Renal cortex interstitium (tissue), 15 donors: ENCODE measurements around the gene CHD2. TPM values are rescaled to one million over a fixed set of nuclear protein-coding genes. Genes with fewer than 3 reads are reported as not detected.
"Not testable (repeated sequence)": the region's sequence is repeated elsewhere in the genome, so short reads cannot be mapped to it uniquely, and the experiment has no call there.

Experiments
- DNase-seq, 11 donors: peaks; one replicate each; pipeline ENCODE4 v3.0.0-alpha.2; 2013; ENCODE audit warnings: low read depth in 9 of 11, low spot score in 4 of 11; ENCODE audit errors: extremely low read depth in 1 of 11
- long read RNA-seq, 16 experiments: transcript quantifications; one replicate each; lab custom pipeline, GENCODE V29; 2026
- polyA plus RNA-seq, 3 donors: library from polyadenylated mRNA; unstranded; fragments of 120-200 nt; gene quantifications; one replicate each; pipeline ENCODE4 v1.2.1, GENCODE V29; 2013; ENCODE audit not compliant: insufficient read length in 3 of 3

CHD2 gene
- 100 to 1,000 TPM; 112 to 146 (median 122) TPM for polyA plus RNA-seq
- long read RNA-seq, donor 1, partial matches to known transcripts, result 0 of 4 reads
- long read RNA-seq, donor 1, other reads (novel, unspliced or antisense), result 0 of 4 reads
- long read RNA-seq, donor 2, transcript CHD2-212 (2 exons, 1,740 nt), result major isoform, 6 of 6 reads
- long read RNA-seq, donor 2, partial matches to known transcripts, result 0 of 6 reads
- long read RNA-seq, donor 2, other reads (novel, unspliced or antisense), result 0 of 6 reads
- long read RNA-seq, donor 3, transcript CHD2-212 (2 exons, 1,740 nt), result major isoform, 5 of 20 reads
- long read RNA-seq, donor 3, partial matches to known transcripts, result 13 of 20 reads
- long read RNA-seq, donor 3, other reads (novel, unspliced or antisense), result 0 of 20 reads
- long read RNA-seq, donor 4, transcript CHD2-212 (2 exons, 1,740 nt), result major isoform, 6 of 29 reads
- long read RNA-seq, donor 4, partial matches to known transcripts, result 18 of 29 reads
- long read RNA-seq, donor 4, other reads (novel, unspliced or antisense), result 0 of 29 reads
- long read RNA-seq, donor 5, result 0 reads
- long read RNA-seq, donor 6, transcript CHD2-212 (2 exons, 1,740 nt), result major isoform, 7 of 34 reads
- long read RNA-seq, donor 6, partial matches to known transcripts, result 26 of 34 reads
- long read RNA-seq, donor 6, other reads (novel, unspliced or antisense), result 0 of 34 reads
- long read RNA-seq, donor 7, transcript CHD2-212 (2 exons, 1,740 nt), result major isoform, 13 of 29 reads
- long read RNA-seq, donor 7, partial matches to known transcripts, result 14 of 29 reads
- long read RNA-seq, donor 7, other reads (novel, unspliced or antisense), result 0 of 29 reads
- long read RNA-seq, donor 8, result 0 reads
- long read RNA-seq, donor 9, transcript CHD2-212 (2 exons, 1,740 nt), result major isoform, 7 of 63 reads
- long read RNA-seq, donor 9, partial matches to known transcripts, result 55 of 63 reads
- long read RNA-seq, donor 9, other reads (novel, unspliced or antisense), result 0 of 63 reads
- long read RNA-seq, donor 10, transcript CHD2-212 (2 exons, 1,740 nt), result major isoform, 12 of 29 reads
- long read RNA-seq, donor 10, partial matches to known transcripts, result 17 of 29 reads
- long read RNA-seq, donor 10, other reads (novel, unspliced or antisense), result 0 of 29 reads
- long read RNA-seq, donor 11, transcript CHD2-212 (2 exons, 1,740 nt), result major isoform, 5 of 12 reads
- long read RNA-seq, donor 11, partial matches to known transcripts, result 6 of 12 reads
- long read RNA-seq, donor 11, other reads (novel, unspliced or antisense), result 0 of 12 reads
- long read RNA-seq, donor 12, partial matches to known transcripts, result 0 of 5 reads
- long read RNA-seq, donor 12, other reads (novel, unspliced or antisense), result 0 of 5 reads
- long read RNA-seq, donor 13, result 0 reads
- long read RNA-seq, donor 14, transcript CHD2-212 (2 exons, 1,740 nt), result major isoform, 6 of 7 reads
- long read RNA-seq, donor 14, partial matches to known transcripts, result 0 of 7 reads
- long read RNA-seq, donor 14, other reads (novel, unspliced or antisense), result 0 of 7 reads
- long read RNA-seq, donor 15, partial matches to known transcripts, result 0 of 4 reads
- long read RNA-seq, donor 15, other reads (novel, unspliced or antisense), result 0 of 4 reads
- long read RNA-seq, donor 16, transcript CHD2-212 (2 exons, 1,740 nt), result major isoform, 12 of 174 reads
- long read RNA-seq, donor 16, partial matches to known transcripts, result 156 of 174 reads
- long read RNA-seq, donor 16, other reads (novel, unspliced or antisense), result 0 of 174 reads

DNA sequence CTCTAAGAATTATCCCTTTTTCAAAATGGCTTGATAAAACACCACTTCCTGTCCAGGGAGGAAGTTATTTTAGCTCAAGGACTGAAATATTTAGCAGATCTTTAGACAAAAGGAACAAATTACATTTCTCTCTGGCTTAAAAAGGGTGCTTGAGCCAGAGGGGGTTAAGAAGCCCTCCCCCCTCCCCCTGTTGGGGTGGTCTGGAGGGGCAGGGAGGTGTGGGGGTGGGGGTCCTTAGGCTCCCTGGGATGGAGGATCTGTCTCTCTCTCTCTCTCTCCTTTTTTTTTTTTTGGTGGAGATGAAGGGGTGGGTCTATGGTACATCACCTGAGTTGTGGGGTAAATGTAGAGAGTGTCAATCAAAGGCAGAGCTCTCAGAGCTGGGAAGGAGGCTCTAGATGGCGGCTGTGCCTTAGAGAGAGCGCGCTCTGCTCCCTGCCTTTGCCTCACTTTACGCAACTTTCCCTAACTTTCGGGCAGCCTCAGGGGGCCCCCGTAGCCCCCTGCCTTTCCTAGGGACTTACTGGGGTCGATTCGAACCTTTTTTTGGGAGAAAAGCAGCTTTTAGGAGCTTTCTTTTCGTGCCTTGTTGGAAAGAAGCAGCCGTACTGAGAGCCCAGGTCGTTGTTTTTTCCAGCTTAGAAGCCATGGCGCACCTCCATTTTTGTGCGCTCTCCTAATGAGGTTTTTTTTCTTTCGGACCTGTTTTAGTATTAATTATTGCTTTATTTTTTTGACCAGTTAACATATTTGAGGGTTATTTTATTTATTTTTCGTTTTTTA is at the start of gene CHD2:
CHD2 (plus strand) TSS at position 377 of the 783 bp plus-strand sequence. CDS start 914 bp downstream, outside the sequence.
- peak in 7 of 11 donors; percentile 68 to 87 (median 79) for DNase-seq

DNA sequence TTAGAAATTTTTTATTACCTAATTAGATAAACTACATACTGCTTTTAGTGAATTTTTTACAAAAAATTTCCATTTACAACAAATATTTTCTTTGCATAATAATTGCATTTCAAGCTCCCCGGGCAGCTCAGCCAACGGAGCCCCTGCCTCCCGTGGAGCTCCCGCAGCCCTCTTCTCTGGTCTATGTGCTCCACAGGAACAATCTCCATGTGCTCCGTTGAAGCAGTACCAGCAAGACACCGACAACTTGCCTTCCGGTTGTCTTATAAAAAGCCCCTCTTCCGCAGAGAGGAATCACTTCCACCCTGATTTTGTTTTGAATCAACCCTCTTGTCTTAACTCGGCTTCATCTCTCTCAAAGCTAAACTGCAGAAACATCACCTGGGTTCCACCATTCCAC is 46.9 kb upstream of the CHD2 start:
- no peak for DNase-seq

DNA sequence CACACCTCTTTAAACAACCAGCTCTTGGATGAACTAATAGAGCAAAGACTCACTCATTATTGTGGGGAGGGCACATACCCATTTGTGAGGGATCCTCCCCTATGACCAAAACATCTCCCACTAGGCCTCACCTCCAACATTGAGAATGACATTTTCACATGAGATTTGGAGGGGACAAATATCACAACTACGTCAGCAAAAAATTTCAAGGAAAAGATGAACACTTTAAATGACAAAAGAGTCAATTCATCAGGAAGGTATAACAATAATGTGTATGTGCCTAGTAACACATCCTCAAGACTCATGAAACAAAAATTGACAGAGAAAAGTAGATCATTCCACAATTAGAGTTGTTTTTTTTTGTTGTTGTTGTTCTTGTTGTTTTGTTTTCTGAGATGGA is 38.4 kb upstream of the CHD2 start:
- DNase-seq, result no peak

GRCh38 chr15:92864127-92864814 is 35.9 kb upstream of the CHD2 start:
- no peak for DNase-seq

DNA sequence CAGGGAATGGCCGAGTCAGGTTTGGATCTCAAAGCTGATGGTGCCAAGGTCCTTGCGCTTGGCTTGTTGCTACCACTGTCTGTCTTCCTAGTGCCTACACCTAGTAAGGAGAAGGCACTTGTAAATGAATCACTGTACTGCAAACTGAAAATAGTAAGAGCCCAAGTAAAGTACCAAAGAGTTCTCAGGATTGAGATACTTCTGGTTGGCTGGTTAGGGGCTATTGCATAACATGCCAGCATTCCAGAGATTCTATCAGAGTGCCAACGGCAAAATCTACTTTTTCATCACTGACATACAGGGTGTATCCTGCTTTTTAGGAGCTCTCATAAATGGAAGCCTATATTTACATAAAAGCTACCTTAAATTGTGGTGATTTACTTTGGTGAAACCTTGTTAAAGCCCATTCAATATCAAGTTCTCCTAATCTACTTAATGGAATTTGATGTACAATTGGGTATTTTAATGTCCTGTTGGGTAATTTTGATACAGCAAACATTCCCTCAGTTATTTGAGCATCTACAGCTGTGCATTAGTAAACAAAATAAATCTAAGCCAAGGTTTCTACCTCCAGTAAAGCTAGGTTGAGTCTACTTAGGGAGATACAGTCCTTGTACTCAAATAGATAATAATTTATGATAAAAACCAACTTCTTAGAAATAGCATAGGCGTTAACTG is 30.7 kb upstream of the CHD2 start:
- DNase-seq, result no peak

GRCh38 chr15:92870010-92870591 is 30.0 kb upstream of the CHD2 start:
- no peak for DNase-seq

DNA sequence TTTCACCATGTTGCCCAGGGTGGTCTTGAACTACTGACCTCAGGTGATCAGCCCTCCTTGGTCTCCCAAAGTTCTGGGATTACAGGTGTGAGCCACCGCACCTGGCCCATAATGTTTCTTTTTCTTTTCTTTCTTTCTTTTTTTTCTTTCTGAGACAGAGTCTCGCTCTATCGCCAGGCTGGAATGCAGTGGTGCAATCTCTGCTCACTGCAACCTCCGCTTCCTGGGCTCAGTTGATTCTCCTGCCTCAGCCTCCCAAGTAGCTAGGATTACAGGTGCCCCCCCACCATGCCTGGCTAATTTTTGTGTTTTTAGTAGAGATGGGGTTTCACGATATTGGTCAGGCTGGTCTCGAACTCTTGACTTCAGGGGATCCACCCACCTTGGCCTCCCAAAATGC is 27.2 kb upstream of the CHD2 start:
- not testable (repeated sequence) for DNase-seq

GRCh38 chr15:92877000-92877399 is 23.1 kb upstream of the CHD2 start:
- no peak for DNase-seq

DNA sequence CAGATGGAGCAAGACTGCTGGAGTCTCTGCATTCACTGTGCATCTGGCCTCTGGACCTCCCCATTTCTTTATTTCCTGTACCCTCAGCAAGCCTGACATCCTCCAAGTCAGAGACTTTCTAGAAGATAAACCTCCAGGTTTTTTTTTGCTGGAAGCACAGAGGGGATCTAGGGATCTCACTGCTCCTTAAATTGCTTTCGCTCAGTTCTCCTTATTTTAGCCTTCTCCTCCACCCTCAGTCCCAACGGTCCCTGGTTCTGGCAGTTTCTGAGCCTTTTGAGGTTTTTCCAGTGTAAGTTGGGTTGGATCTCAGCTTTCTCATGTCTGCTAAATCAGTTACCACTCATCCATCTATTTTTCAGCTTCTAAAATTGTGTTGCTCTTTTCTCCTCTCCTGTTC is 22.7 kb upstream of the CHD2 start:
- no peak for DNase-seq

DNA sequence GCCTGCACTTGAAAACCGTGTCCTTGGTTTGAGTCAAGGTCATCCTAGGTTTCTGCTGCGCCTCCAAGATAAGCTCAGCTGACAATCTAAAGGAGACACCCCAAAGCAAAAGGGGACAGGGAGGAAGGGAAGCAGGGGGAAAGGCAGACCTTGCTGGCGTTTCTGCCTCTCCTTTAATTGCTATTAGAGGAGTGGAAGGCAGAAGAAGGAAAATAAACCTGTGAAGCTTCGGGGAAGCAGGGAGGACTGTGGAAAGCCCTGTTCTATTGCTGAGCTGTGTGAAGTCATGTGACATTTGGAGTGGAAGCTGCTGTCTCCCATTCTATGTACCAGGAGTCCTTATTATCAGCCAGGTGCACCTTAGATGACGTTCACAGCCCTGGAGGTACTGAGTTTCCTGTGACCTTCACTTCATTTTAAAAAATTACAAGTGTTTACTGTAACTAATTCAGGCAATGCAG is 21.5 kb upstream of the CHD2 start:
- DNase-seq, result no peak

- DNase-seq, result no peak
These were observed 20.0 kb upstream of the CHD2 start for GRCh38 chr15:92879949-92880725.

DNA sequence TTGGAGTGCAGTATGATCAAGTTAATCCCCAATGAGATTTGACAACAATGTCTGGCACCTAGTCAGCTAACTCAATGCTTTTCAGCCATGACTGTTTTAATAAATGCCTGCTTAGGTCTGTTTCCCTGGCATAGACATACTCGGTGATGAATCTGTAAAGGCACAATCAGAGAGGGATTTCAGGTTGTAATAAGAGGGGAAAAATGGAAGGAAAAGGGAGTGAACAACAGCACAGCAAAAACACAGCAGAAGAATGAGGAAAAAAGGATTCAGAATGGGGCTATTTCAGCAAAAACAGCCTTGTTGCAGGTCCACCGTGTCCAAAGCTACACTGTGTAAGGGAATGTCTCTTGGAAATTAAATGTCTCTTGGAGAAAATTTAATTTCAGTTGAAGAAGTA is 19.3 kb upstream of the CHD2 start:
- DNase-seq, result no peak

DNA sequence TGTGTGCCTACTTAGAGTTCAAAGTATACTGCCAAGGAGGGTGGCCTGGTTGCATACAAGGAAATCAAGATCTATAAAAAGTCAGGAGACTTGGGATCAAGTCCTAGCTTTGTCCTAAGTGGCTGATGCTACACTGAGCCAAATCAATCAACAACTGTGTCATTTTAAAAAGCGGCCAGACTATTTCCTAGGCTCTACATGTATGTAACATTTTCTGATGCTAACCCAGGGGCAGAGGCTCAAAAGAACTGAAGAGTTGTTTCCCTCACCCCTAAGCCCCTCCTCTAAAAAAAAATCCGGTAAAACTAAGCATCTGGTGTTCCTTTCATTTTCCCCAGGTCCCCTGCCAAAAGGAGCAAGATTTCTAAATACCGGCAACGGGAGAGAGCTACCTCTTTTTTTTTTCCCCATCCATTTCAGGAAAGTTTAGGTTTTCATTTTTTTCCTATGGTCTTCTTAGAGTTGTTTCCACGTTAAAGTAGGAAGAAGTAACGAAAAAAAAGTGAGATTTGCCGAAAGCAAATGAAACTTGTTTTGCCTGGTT is 18.8 kb upstream of the CHD2 start:
- no peak for DNase-seq

GRCh38 chr15:92881802-92882696 is 18.1 kb upstream of the CHD2 start:
- DNase-seq, result peak; percentile 99 to 100 (median 100)
